Stomach smooth muscle (tissue), 2 donors: ENCODE measurements around the gene OR8G1.

Experiments used
- H3K27ac ChIP-seq: one replicate; pipeline ENCODE4 v1.7.0; 2013; ENCODE audit warnings: mild to moderate bottlenecking, low read length, inconsistent platforms
- H3K27me3 ChIP-seq, 2 donors: one replicate each; pipeline ENCODE4 v1.7.0; 2013; ENCODE audit warnings: low read length in 2 of 2; ENCODE audit not compliant: insufficient read depth in 2 of 2, control insufficient read depth in 1 of 2
- H3K36me3 ChIP-seq, 2 donors: one replicate each; pipeline ENCODE4 v1.7.0; 2013; ENCODE audit warnings: low read length in 2 of 2; ENCODE audit not compliant: control insufficient read depth in 2 of 2, insufficient read depth in 2 of 2
- H3K4me1 ChIP-seq: one replicate; pipeline ENCODE4 v1.7.0; 2013; ENCODE audit warnings: low read length; ENCODE audit not compliant: control insufficient read depth, insufficient read depth
- H3K4me3 ChIP-seq, 2 donors: one replicate each; pipeline ENCODE4 v1.7.0; 2013; ENCODE audit warnings: low read length in 2 of 2
- H3K9ac ChIP-seq, 2 donors: one replicate each; pipeline ENCODE4 v1.7.0; 2013; ENCODE audit warnings: low read length in 2 of 2, mild to moderate bottlenecking in 1 of 2
- H3K9me3 ChIP-seq, 2 donors: one replicate each; pipeline ENCODE4 v1.7.0; 2013; ENCODE audit warnings: low read length in 2 of 2; ENCODE audit not compliant: control insufficient read depth in 2 of 2
- donor health status: healthy.
- donor health status: Pancreatic carcinoma.

Gene OR8G1

GRCh38 chr11:124296016-124296415, 55.1 kb downstream of the OR8G1 start:
- no peaks in the 10 kb centered on the region for H3K27me3 ChIP-seq
- no peak overlapping the region for H3K4me3 ChIP-seq
- no peak overlapping the region for H3K9ac ChIP-seq
- H3K36me3 ChIP-seq: no peaks in the 10 kb centered on the region
- peaks cover 0 to 5% of the 10 kb centered on the region in 2 donors for H3K9me3 ChIP-seq
- no peaks in the 10 kb centered on the region for H3K4me1 ChIP-seq
- H3K27ac ChIP-seq: no peak overlapping the region

DNA sequence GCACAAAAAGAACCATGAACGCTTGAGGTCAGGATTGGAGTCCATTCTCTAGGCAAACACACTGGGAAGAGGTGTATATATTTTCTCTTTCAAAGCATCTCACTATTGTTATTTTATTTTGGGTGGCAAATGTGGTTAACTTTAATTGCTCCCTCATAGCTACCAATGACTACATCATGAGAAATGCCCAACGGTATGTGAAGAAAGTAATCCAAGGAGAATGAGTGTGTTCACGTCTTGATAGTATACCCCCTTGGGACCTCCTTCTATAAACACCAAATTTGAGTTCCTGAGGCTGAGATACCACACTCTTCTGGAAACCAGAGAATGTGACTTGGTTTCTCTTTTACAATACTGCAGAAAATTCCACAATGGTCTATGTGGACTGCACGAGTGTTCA, 57.0 kb downstream of the OR8G1 start:
- H3K36me3 ChIP-seq: no peaks in the 10 kb centered on the region
- H3K27me3 ChIP-seq: no peaks in the 10 kb centered on the region
- no peak overlapping the region for H3K9ac ChIP-seq
- no peak overlapping the region for H3K4me3 ChIP-seq
- H3K9me3 ChIP-seq: peaks cover 0 to 5% of the 10 kb centered on the region in 2 donors
- H3K4me1 ChIP-seq: no peaks in the 10 kb centered on the region
- no peak overlapping the region for H3K27ac ChIP-seq

DNA sequence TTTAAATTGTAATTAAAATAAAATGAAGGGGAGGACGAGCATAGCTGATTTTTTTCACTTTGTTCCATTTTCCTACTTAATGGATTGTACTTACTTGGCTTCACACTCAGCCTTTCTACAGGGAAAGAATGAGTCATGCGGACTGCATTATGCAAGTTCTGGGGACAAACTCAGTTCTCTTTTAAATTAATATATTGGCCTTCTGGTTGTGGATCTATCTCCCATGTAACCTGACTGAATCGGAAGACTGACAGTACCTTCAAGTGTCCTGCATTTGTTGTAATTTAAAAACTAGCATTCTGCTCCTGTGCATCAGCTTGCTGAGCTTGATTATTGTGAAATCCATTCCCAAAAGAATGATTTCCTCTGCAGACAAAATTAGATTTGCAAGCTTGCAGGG, 60.7 kb downstream of the OR8G1 start:
- no peak overlapping the region for H3K9ac ChIP-seq
- H3K4me3 ChIP-seq: no peak overlapping the region
- no peaks in the 10 kb centered on the region for H3K36me3 ChIP-seq
- H3K27me3 ChIP-seq: no peaks in the 10 kb centered on the region
- H3K9me3 ChIP-seq: peaks cover 0 to 5% of the 10 kb centered on the region in 2 donors
- H3K4me1 ChIP-seq: no peaks in the 10 kb centered on the region
- H3K27ac ChIP-seq: no peak overlapping the region

DNA sequence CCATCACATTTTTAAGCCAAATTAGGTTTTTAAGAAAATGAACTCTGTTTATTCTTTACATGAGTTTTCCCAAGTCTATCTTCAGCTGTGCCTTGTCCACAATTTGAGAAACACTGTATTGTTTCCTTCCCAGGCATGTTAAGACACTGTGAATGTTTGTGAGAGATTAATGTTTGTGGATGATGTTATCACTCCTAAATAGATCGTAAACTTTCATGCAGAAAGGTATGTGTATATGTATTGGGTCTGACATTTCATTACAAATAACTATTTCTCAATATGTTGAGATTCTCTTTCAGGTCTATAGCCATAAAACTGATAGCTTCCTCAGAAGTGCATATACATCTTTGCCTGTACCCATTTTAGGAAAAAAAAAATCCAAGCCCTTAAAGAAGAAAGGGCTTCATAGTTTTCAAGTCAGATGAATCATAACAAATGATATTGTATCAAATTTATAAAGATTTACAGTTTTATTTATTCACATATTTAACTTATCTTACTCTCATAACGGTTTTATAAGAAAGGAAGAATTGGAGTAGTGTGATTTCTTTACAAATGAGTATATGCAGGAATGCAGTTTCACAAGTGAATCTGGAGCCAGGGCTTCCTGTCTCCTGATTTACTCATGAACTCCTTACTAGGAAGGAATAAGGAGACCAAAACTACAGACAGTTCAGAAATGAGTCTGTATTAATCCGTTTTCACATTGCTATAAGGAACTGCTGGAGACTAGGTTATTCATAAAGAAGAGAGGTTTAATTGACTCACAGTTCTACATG, 61.6 kb downstream of the OR8G1 start:
- H3K27ac ChIP-seq: no peak overlapping the region

More for the DNA sequence above, 61.6 kb downstream of the OR8G1 start:
- H3K9ac ChIP-seq: no peak overlapping the region
- H3K36me3 ChIP-seq: no peaks in the 10 kb centered on the region
- peaks cover 0 to 5% of the 10 kb centered on the region in 2 donors for H3K9me3 ChIP-seq
- H3K4me1 ChIP-seq: no peaks in the 10 kb centered on the region
- H3K4me3 ChIP-seq: no peak overlapping the region
- no peaks in the 10 kb centered on the region for H3K27me3 ChIP-seq
